GM10847 (cell line): ENCODE measurements around the gene COX5B.

ENCODE experiments used
- POLR2A ChIP-seq: IDR thresholded peaks from 2 replicates; pipeline ENCODE4 v1.6.1; 2011; ENCODE audit not compliant: insufficient read length; ENCODE audit errors: extremely low read depth

Gene COX5B

GRCh38 chr2:97645695-97646629, at the start of gene COX5B:
Gene COX5B (plus strand): TSS chr2:97646062. CDS start chr2:97646087, 25 bp downstream.
- peak; percentile 88 for TF ChIP-seq POLR2A

DNA sequence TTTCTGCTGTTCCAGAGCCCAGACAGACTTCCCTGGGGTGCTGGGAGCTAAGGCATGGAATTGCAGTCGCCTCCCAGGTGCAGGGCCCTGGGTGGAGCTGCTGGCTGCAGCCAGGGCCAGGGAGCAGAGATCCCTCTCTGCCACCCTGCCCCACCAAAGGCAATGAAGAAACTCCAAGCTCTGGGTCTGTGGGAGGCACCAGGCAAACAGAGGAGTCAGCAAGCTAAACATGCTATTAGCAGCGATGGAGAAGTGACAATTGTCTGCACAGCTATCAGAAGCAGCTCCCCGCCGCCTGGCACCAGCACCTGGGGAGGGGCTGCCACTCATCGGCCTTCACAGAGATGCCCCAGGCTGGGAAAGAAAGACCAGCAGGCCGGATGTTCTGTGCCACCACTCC, 28.0 kb upstream of the COX5B start:
- TF ChIP-seq POLR2A = no peak

GRCh38 chr2:97644023-97644717, 1.7 kb upstream of the COX5B start:
- no peak for TF ChIP-seq POLR2A

DNA sequence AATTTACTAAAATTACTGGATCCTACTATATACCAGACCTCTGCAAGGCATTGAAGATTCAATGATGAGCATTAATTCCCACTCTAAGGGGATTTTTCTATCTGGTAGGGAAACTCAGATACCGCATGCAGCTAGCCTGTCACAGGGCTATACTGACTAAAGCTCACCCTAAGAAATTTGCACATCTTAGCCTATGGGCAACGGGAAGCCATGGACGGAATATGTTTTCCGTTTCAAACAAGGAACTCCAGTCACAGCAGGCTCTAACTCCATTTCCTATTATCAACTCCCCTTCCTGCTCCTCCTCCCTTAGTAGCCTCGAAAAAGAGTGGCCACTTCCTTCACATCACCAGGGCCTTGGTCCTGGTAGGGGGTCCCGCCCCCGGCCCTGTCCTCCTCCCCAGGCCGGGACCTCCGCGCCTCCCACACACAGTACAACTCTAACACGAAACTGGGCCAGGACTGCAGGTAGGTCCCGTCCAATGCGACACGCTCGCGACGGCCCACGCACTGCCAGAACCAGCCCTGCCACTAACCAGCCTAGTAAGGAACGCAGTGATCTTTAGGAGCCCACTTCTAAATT, 659 bp upstream of the COX5B start:
- no peak for TF ChIP-seq POLR2A

DNA sequence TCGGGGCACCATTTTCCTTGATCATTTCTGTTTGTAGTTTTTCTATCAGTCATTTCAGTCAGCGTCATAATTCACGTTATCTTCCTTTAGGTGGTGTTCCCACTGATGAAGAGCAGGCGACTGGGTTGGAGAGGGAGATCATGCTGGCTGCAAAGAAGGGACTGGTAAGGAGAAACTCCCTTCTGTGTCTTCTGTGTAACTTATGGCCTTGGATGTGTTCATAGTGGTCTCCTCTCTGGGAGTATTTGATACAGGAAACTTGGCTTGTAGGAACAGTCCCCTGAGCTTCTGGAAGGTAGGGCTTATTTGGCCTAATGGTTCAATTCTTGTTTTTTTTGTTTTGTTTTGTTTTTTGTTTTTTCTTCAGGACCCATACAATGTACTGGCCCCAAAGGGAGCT, 1.1 kb downstream of the COX5B start:
- TF ChIP-seq POLR2A = no peak

DNA sequence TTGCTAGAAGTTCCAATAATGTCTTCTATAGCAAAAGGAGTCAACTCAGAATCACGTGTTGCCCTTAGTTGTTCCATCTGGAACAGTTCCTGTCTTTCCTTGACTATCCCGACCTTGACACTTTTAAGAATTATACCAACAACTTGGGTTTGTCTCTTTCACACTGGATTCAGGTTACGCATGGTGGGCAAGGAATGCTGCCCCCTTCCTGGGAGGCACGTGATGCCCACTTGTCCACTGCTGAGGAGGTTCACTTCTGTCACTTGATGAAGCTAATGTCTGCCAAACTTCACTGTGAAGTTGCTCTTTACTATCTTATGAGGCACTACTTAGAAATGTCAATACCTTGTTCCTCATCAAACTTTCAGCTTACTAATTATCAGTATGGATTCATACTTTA, 5.3 kb downstream of the COX5B start:
- TF ChIP-seq POLR2A = no peak

- no peak for TF ChIP-seq POLR2A
These were observed 7.6 kb downstream of the COX5B start for GRCh38 chr2:97653473-97653872.

DNA sequence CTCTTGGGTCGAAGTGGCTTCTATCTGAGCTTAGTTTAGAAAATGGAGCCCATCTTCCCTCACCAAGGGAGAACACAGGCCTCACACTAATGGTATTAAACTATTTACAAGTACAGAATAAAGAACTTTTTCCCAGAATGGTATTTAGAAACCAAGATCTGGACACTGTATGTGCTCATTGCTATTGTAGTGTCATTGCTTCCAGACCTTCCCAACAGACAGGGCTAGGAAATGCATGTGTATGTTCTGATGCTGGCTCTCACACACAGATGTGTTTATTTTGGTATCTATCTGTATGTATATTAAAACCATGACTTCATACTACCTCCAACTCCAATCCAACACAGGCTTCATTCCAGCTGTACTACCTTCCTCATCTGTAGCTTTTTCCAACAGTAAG, 8.0 kb downstream of the COX5B start:
- no peak for TF ChIP-seq POLR2A

- no peak for TF ChIP-seq POLR2A
These were observed 8.4 kb downstream of the COX5B start for GRCh38 chr2:97654309-97654708.

DNA sequence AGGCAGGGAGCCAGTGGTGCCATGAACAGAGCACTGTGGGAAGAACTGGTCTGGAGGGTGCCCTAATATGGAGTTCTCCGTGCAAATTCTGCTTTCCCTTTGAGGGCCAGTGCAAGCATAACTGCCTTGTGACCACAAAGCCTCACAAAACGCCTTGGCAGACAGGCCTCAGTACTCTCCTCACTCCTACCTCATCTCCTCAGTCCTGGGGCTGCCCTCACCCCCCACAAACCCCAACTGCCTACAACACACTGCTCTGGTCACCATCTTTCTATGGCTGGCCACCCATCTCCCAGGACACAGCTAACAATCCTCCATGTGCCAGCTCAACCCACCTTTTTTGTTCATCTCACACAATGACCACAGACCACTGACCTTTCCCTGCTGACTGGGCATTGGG, 8.9 kb downstream of the COX5B start:
- TF ChIP-seq POLR2A = no peak

- no peak for TF ChIP-seq POLR2A
These were observed 10.4 kb downstream of the COX5B start for GRCh38 chr2:97656129-97656755.

GRCh38 chr2:97656905-97657587, 11.2 kb downstream of the COX5B start:
- TF ChIP-seq POLR2A = no peak

DNA sequence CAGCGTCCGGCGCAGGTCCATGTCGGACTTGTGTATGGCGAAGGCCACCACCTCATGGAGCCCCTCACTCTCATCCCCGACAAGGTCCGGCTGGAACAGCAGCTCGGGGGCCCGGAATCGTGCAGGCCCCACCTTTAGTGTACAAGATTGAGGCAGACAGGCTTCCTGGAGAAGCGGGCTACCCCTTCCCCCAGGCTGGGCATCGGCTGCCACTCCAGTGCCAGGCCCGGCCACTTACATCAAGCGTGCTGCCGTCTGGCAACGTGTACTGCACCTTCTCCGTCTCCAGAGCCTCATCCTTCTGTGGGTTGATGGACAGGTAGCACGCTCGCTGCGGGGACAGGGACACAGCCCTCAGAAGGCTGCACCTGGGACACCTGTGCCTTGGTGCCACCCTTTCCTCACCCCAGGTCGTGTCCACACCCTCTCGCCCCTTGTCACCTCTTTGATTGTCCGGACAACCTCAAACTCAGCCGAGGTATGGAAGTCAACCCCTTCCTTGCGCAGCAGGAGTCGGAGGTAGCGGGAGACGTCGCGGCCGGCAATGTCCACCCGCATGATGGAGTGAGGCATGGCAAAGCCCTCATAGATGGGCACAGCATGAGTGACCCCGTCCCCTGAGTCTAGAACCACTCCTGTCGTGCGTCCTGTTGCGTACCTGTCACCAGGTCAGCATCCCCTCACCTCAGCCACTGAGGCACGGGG, 12.3 kb downstream of the COX5B start:
- no peak for TF ChIP-seq POLR2A

GRCh38 chr2:97658691-97659157, 12.9 kb downstream of the COX5B start:
- no peak for TF ChIP-seq POLR2A
